ENCODE measurements around the gene ARHGEF6.

The ARHGEF6 gene

GRCh38 chrX:136694431-136695087 is 86.2 kb downstream of the ARHGEF6 start:
- DNase-seq (ENCODE audit: low read depth in 2 of 2), result no peak

GRCh38 chrX:136692271-136692670 is 88.5 kb downstream of the ARHGEF6 start:
- no peak for DNase-seq (ENCODE audit: low read depth in 2 of 2)

- no peak for DNase-seq (ENCODE audit: low read depth in 2 of 2)
Measured at GRCh38 chrX:136691028-136691809, 89.5 kb downstream of the ARHGEF6 start.

GRCh38 chrX:136689436-136689835 is 91.3 kb downstream of the ARHGEF6 start:
- no peak for DNase-seq (ENCODE audit: low read depth in 2 of 2)

GRCh38 chrX:136687457-136687856 is 93.3 kb downstream of the ARHGEF6 start:
- DNase-seq (ENCODE audit: low read depth in 2 of 2), result peak in 1 of 2 donors; percentile 28

GRCh38 chrX:136684120-136684519 is 96.6 kb downstream of the ARHGEF6 start:
- no peak for DNase-seq (ENCODE audit: low read depth in 2 of 2)

- DNase-seq (ENCODE audit: low read depth in 2 of 2), result no peak
Measured at GRCh38 chrX:136679531-136679930, 101.2 kb downstream of the ARHGEF6 start.

GRCh38 chrX:136674270-136674985 is 106.3 kb downstream of the ARHGEF6 start:
- no peak for DNase-seq (ENCODE audit: low read depth in 2 of 2)

GRCh38 chrX:136671006-136671610 is 109.6 kb downstream of the ARHGEF6 start:
- DNase-seq (ENCODE audit: low read depth in 2 of 2), result no peak

GRCh38 chrX:136667446-136668168 is 113.1 kb downstream of the ARHGEF6 start:
- no peak for DNase-seq (ENCODE audit: low read depth in 2 of 2)

- no peak for DNase-seq (ENCODE audit: low read depth in 2 of 2)
Measured at GRCh38 chrX:136666088-136666487, 114.6 kb downstream of the ARHGEF6 start.

GRCh38 chrX:136665258-136665900 is 115.4 kb downstream of the ARHGEF6 start:
- no peak for DNase-seq (ENCODE audit: low read depth in 2 of 2)

- DNase-seq (ENCODE audit: low read depth in 2 of 2), result no peak
Measured at GRCh38 chrX:136662976-136663375, 117.8 kb downstream of the ARHGEF6 start.

GRCh38 chrX:136662104-136662503 is 118.6 kb downstream of the ARHGEF6 start:
- no peak for DNase-seq (ENCODE audit: low read depth in 2 of 2)

- DNase-seq (ENCODE audit: low read depth in 2 of 2), result no peak
Measured at GRCh38 chrX:136660896-136661295, 119.8 kb downstream of the ARHGEF6 start.

GRCh38 chrX:136659174-136659573 is 121.6 kb downstream of the ARHGEF6 start:
- DNase-seq (ENCODE audit: low read depth in 2 of 2), result no peak

- no peak for DNase-seq (ENCODE audit: low read depth in 2 of 2)
Measured at GRCh38 chrX:136658151-136658550, 122.6 kb downstream of the ARHGEF6 start.

- DNase-seq (ENCODE audit: low read depth in 2 of 2), result no peak
Measured at GRCh38 chrX:136656361-136656964, 124.3 kb downstream of the ARHGEF6 start.

- no peak for DNase-seq (ENCODE audit: low read depth in 2 of 2)
Measured at GRCh38 chrX:136652822-136653723, 127.7 kb downstream of the ARHGEF6 start.

GRCh38 chrX:136650811-136651210 is 129.9 kb downstream of the ARHGEF6 start:
- DNase-seq (ENCODE audit: low read depth in 2 of 2), result no peak
